K562 (cell line): Measurements from ENCODE around the gene CAAP1. TPM values are rescaled to one million over a fixed set of nuclear protein-coding genes. Genes with fewer than 3 reads are reported as not detected.

Experiments used
- ATAC-seq: fragments of 200-7000 bp; cut with Tn5 transposase; 3 replicates; pipeline ENCODE4 v1.9.1; 2020; ENCODE audit warnings: moderate library complexity
- BruUV-seq: library from RNA; stranded (reverse); fragments of 400-500 nt; replicated peaks from 2 replicates; lab custom pipeline; 2021; lab: Mats Ljungman, UMichigan
- CTCF ChIA-PET: fragments of 300-600 bp; formaldehyde crosslinking; extraction: SDS; loops from one replicate; lab custom pipeline; 2021; ENCODE audit warnings: low intra/inter-chr PET ratio; lab: Yijun Ruan, JAX
- POLR2A ChIA-PET: fragments of 300-600, 350-650 bp; sonication (Branson Sonifier 250); formaldehyde crosslinking; extraction: SDS; loops from one replicate; lab custom pipeline; 2021; ENCODE audit warnings: antibody characterized with exemption, inconsistent platforms; lab: Yijun Ruan, JAX
- DNase-seq, 4 experiments: peaks; one replicate each; pipeline versions ENCODE4 v3.0.0 to v3.0.0-alpha.2; 2011 to 2018; ENCODE audit warnings: low spot score in 3 of 4, mixed read lengths in 3 of 4; ENCODE audit errors: extremely low read depth in 1 of 4
- FAIRE-seq: peaks from 2 replicates; lab custom pipeline; 2011; peaks lifted over from hg19 to GRCh38; lab: Jason Lieb, UNC
- H2AFZ ChIP-seq: 2 replicates; pipeline ENCODE4 v1.6.0; 2011; ENCODE audit warnings: low read depth, low read length, control low read depth, inconsistent platforms
- H3K27ac ChIP-seq: fragments of 200-600 bp; 3 replicates; pipeline ENCODE4 v1.8.0; 2011; ENCODE audit warnings: low read depth, mild to moderate bottlenecking, control low read depth, inconsistent platforms, low read length, moderate library complexity, mixed read lengths; ENCODE audit errors: extremely low read depth
- H3K27me3 ChIP-seq, 2 experiments: fragments of 300-600 bp in 1 of 2; 2 replicates in 1 of 2; 3 replicates in 1 of 2; pipeline versions ENCODE4 v1.6.0 to v1.8.0; 2011; ENCODE audit warnings: inconsistent platforms in 2 of 2, low read length in 2 of 2, mild to moderate bottlenecking in 1 of 2, mixed read lengths in 1 of 2, moderate library complexity in 1 of 2; ENCODE audit not compliant: control insufficient read depth in 2 of 2, insufficient read depth in 2 of 2
- H3K36me3 ChIP-seq: fragments of 300-600 bp; 3 replicates; pipeline ENCODE4 v1.8.0; 2011; ENCODE audit warnings: mild to moderate bottlenecking, low read length, inconsistent platforms; ENCODE audit not compliant: control insufficient read depth, insufficient read depth
- H3K4me1 ChIP-seq, 2 experiments: fragments of 200-600 bp in 1 of 2; replicated peaks in 1 of 2; 2 replicates in 1 of 2; 3 replicates in 1 of 2; pipeline versions ENCODE4 v1.5.1 to v1.8.0; 2011; ENCODE audit warnings: inconsistent platforms in 2 of 2, low read length in 2 of 2, mild to moderate bottlenecking in 1 of 2, mixed read lengths in 1 of 2, moderate library complexity in 1 of 2; ENCODE audit not compliant: control insufficient read depth in 2 of 2, insufficient read depth in 2 of 2
- H3K4me2 ChIP-seq: 2 replicates; pipeline ENCODE4 v1.6.1; 2011; ENCODE audit warnings: low read length, control low read depth, inconsistent platforms, mixed read lengths; ENCODE audit not compliant: insufficient read depth
- H3K4me3 ChIP-seq: fragments of 200-600 bp; sonication (generic), shearing (Covaris generic); 2 replicates; pipeline ENCODE4 v1.5.1; 2016; ENCODE audit warnings: control low read depth, inconsistent platforms
- H3K79me2 ChIP-seq: fragments of 200-600 bp; 3 replicates; pipeline ENCODE4 v1.8.0; 2011; ENCODE audit warnings: low read length, inconsistent platforms; ENCODE audit not compliant: control insufficient read depth, insufficient read depth
- H3K9ac ChIP-seq, 2 experiments: 2 replicates each; pipeline versions ENCODE4 v1.6.0 to v1.6.1; 2011; ENCODE audit warnings: low read depth in 2 of 2, low read length in 2 of 2, control low read depth in 1 of 2, inconsistent platforms in 1 of 2, mild to moderate bottlenecking in 1 of 2, mixed read lengths in 1 of 2; ENCODE audit not compliant: insufficient read depth in 1 of 2
- H3K9me1 ChIP-seq: one replicate; pipeline ENCODE4 v1.6.0; 2011; ENCODE audit warnings: inconsistent platforms, mild to moderate bottlenecking, low read length, moderate library complexity; ENCODE audit not compliant: control insufficient read depth, insufficient read depth
- H3K9me3 ChIP-seq: replicated peaks from 2 replicates; pipeline ENCODE4 v1.5.1; 2011; ENCODE audit warnings: low read depth, low read length, inconsistent platforms; ENCODE audit not compliant: control insufficient read depth, insufficient read depth
- H4K20me1 ChIP-seq: replicated peaks from 2 replicates; pipeline ENCODE4 v1.6.1; 2011; ENCODE audit warnings: low read length, inconsistent platforms, mixed read lengths; ENCODE audit not compliant: control insufficient read depth, insufficient read depth
- ARID1B ChIP-seq: fragments of 450-650 bp; IDR thresholded peaks from 2 replicates; pipeline ENCODE4 v1.6.1; 2016; ENCODE audit warnings: antibody characterized with exemption, mild to moderate bottlenecking, inconsistent platforms
- ARID2 ChIP-seq: fragments of 450-650 bp; IDR thresholded peaks from 2 replicates; pipeline ENCODE4 v1.6.1; 2017; ENCODE audit warnings: antibody characterized with exemption, mild to moderate bottlenecking
- BDP1 ChIP-seq: IDR thresholded peaks from 3 replicates; pipeline ENCODE4 v1.6.1; 2011; ENCODE audit not compliant: insufficient read length, insufficient read depth
- BRF2 ChIP-seq: IDR thresholded peaks from 3 replicates; pipeline ENCODE4 v1.6.1; 2011; ENCODE audit warnings: borderline replicate concordance, mild to moderate bottlenecking; ENCODE audit not compliant: insufficient read length, insufficient read depth
- CBX5 ChIP-seq: IDR thresholded peaks from 2 replicates; pipeline ENCODE4 v1.6.1; 2014; ENCODE audit warnings: low read depth, borderline replicate concordance
- CCAR2 ChIP-seq: fragments of 200-400 bp; formaldehyde crosslinking; IDR thresholded peaks from 2 replicates; pipeline ENCODE4 v1.6.1; 2017; ENCODE audit warnings: mild to moderate bottlenecking, low read depth, low read length
- HDAC8 ChIP-seq: fragments of 450-650 bp; IDR thresholded peaks from 2 replicates; pipeline ENCODE4 v1.6.1; 2016; ENCODE audit warnings: mild to moderate bottlenecking, missing genetic modification characterization, moderate library complexity, missing compliant biosample characterization
- HMGN3 ChIP-seq: IDR thresholded peaks from 2 replicates; pipeline ENCODE4 v1.6.1; 2011; ENCODE audit warnings: borderline replicate concordance, low read depth, mild to moderate bottlenecking, mixed read lengths, low read length; ENCODE audit not compliant: insufficient read length; ENCODE audit errors: extremely low read depth
- PCBP2 ChIP-seq: fragments of 200-400 bp; formaldehyde crosslinking; IDR thresholded peaks from 2 replicates; pipeline ENCODE4 v1.6.1; 2018; ENCODE audit warnings: low read length, low read depth, mild to moderate bottlenecking, moderate library complexity; ENCODE audit not compliant: poor library complexity, severe bottlenecking
- STAG1 ChIP-seq: sonication (generic); formaldehyde crosslinking; IDR thresholded peaks from 2 replicates; pipeline ENCODE4 v1.5.0; 2020; ENCODE audit warnings: missing genetic modification reagents, borderline replicate concordance
- WGBS: fragments of 100-300 bp; shearing (Covaris generic); methylation state at CpG from one replicate; pipeline ENCODE4 v1.1.6; 2016; ENCODE audit warnings: low coverage, mixed read lengths; ENCODE audit not compliant: insufficient coverage; ENCODE audit errors: missing lambda C conversion rate; 5-methylcytosine and 5-hydroxymethylcytosine counted together
- in situ Hi-C: fragments of 300-500 bp; cut with MboI; formaldehyde crosslinking; loops from 4 replicates; pipeline ENCODE4 v1.15.0; 2018; ENCODE audit warnings: inconsistent platforms, mixed read lengths
- intact Hi-C: fragments of 100-400 bp; cut with micrococcal nuclease; formaldehyde crosslinking; loops from 2 replicates; pipeline ENCODE4 v1.14.2; 2022
- polyA plus RNA-seq, 8 experiments: library from polyadenylated mRNA; depleted of rRNA in 4 of 8; stranded (reverse) in 5 of 8; unstranded in 3 of 8; fragments of >200 nt; fragmentation: Nextera tagmentation in 2 of 8; fragmentation: Illumina TruSeq in 1 of 8; extraction: Ambion mirVana in 2 of 8; extraction: Trizol in 1 of 8; gene quantifications; 2 replicates each; pipeline versions ENCODE4 v1.2.1 to v1.2.3, GENCODE V29; 2011 to 2014; ENCODE audit warnings: inconsistent platforms in 1 of 8, missing spikeins in 1 of 8
- total RNA-seq, 7 experiments: library from RNA; depleted of rRNA in 6 of 7; stranded (reverse); fragments of >200 nt in 6 of 7; fragmentation: Illumina TruSeq in 2 of 7; extraction: Trizol in 2 of 7; gene quantifications; 2 replicates each; pipeline versions ENCODE4 v1.2.1 to v1.2.3, GENCODE V29; 2011 to 2021; ENCODE audit warnings: low replicate concordance in 1 of 7

CAAP1 gene
- total and polyA plus RNA-seq, 9 of the 15 experiments (the other 6 are each of a cell fraction or from before 2014, with no cell fraction given): 8.9 to 17.4 (median 15.3) TPM

- TF ChIP-seq ARID2 (no peak), CBX5 (no peak), HDAC8 (no peak), HMGN3 (no peak), BDP1 (no peak), STAG1 (CRISPR knock-in tag) (no peak), ARID1B (no peak), PCBP2 (no peak), BRF2 (no peak), CCAR2 (no peak)
- no peak overlapping the region for H3K27ac ChIP-seq
- no peak overlapping the region for H3K4me3 ChIP-seq
- BruUV-seq: no TSS peak
- H3K36me3 ChIP-seq: no peaks in the 10 kb centered on the region
- FAIRE-seq: no peak
- no peaks in the 10 kb centered on the region for H4K20me1 ChIP-seq
- no peaks in the 10 kb centered on the region for H3K27me3 ChIP-seq
- WGBS: 0% methylated on average over 1 of the region's 3 CpGs
- no peaks in the 10 kb centered on the region for H3K79me2 ChIP-seq
- H3K9ac ChIP-seq: no peak overlapping the region
- no peaks in the 10 kb centered on the region; a peak in 1 of 5 replicates for H3K4me1 ChIP-seq
- no peak overlapping the region for H3K4me2 ChIP-seq
- no peaks in the 10 kb centered on the region for H3K9me3 ChIP-seq
- in situ Hi-C loops: no loop called here
- POLR2A ChIA-PET: no interaction called here
- no peaks in the 10 kb centered on the region for H3K9me1 ChIP-seq
- intact Hi-C loops: no loop called here
- no peak overlapping the region for H2AFZ ChIP-seq
- DNase-seq: no peak
- CTCF ChIA-PET: no interaction called here
- ATAC-seq: no peak
Observed at GRCh38 chr9:26801772-26802171, 90.8 kb downstream of the CAAP1 start.
